ENCODE measurements around the gene ALG14.

ALG14 gene

DNA sequence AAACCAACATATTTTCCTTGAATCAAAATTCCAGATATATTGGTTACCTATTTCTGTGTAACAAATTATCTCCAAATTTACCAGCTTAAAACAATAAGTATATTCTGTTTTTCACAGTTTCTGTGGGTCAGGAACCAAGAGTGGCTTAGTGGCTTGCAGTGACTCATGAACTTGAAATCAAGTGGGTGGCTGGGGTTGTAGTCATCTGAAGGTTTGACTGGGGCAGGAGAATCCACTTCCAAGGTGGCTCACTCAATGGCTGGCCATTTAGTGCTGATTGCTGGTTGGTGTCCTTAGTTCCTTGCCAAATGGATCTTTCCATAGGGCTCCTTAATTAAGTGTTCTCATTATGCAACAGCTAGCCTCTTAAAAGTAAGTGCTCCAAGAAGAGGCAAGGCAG, 43.8 kb downstream of the ALG14 start:
- Histone ChIP-seq H3K4me2 (ENCODE audit: low read length) (no peak overlapping the region), H3K9me3 (ENCODE audit: control insufficient read depth, insufficient read depth, low read length) (no peaks in the 10 kb centered on the region), H3K9me2 (replicated peaks; ENCODE audit: control insufficient read depth, low read length) (no peaks in the 10 kb centered on the region), H3K4me3 (ENCODE audit: low read length) (no peak overlapping the region), H3K27me3 (ENCODE audit: control insufficient read depth, low read length) (no peaks in the 10 kb centered on the region), H3K79me2 (ENCODE audit: control insufficient read depth, low read length) (no peaks in the 10 kb centered on the region), H3K36me3 (ENCODE audit: control insufficient read depth, low read length) (peaks cover 3% of the 10 kb centered on the region; the same call in 1 of the 2 replicates), H3F3A (ENCODE audit: control insufficient read depth, insufficient read depth) (no peaks in the 10 kb centered on the region), H4K20me1 (ENCODE audit: control insufficient read depth, insufficient read depth, low read depth, low read length) (no peaks in the 10 kb centered on the region), H3K27ac (ENCODE audit: low read depth, low read length) (no peak overlapping the region), H3K4me1 (ENCODE audit: control insufficient read depth, low read length) (no peaks in the 10 kb centered on the region)
- TF ChIP-seq, protein P1, sequence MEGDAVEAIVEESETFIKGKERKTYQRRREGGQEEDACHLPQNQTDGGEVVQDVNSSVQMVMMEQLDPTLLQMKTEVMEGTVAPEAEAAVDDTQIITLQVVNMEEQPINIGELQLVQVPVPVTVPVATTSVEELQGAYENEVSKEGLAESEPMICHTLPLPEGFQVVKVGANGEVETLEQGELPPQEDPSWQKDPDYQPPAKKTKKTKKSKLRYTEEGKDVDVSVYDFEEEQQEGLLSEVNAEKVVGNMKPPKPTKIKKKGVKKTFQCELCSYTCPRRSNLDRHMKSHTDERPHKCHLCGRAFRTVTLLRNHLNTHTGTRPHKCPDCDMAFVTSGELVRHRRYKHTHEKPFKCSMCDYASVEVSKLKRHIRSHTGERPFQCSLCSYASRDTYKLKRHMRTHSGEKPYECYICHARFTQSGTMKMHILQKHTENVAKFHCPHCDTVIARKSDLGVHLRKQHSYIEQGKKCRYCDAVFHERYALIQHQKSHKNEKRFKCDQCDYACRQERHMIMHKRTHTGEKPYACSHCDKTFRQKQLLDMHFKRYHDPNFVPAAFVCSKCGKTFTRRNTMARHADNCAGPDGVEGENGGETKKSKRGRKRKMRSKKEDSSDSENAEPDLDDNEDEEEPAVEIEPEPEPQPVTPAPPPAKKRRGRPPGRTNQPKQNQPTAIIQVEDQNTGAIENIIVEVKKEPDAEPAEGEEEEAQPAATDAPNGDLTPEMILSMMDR (IDR thresholded peaks at IDR 0.05; ENCODE audit: low read depth, low read length, poor library complexity, severe bottlenecking) = no peak
- no peak for TF ChIP-seq EZH2phosphoT487 (IDR thresholded peaks at IDR 0.05; ENCODE audit: borderline replicate concordance, low read length)

DNA sequence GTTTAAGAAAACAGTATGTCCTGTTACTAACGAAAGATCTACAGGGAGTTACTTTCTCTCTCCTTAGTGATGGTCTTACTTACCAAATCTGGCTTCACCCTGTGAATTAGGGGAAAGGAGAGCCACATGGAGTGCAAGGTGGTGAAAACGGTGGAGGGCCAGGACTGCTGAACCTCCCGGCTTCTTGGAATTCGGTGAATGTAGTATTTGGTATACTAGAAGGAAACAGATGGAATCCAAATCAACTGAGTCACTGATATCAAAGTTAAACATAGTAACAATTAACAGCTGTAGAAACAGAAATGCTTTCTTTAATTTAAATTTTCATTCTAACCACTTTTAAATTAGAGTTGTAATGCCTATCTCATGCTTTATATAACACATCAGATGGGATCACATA, 45.7 kb downstream of the ALG14 start:
- Histone ChIP-seq H3K4me3 (ENCODE audit: low read length) (no peak overlapping the region), H3K9me2 (replicated peaks; ENCODE audit: control insufficient read depth, low read length) (no peaks in the 10 kb centered on the region), H3K4me2 (ENCODE audit: low read length) (no peak overlapping the region), H3K36me3 (ENCODE audit: control insufficient read depth, low read length) (peaks cover 3% of the 10 kb centered on the region; the same call in 1 of the 2 replicates), H3K9me3 (ENCODE audit: control insufficient read depth, insufficient read depth, low read length) (no peaks in the 10 kb centered on the region), H3F3A (ENCODE audit: control insufficient read depth, insufficient read depth) (no peaks in the 10 kb centered on the region), H4K20me1 (ENCODE audit: control insufficient read depth, insufficient read depth, low read depth, low read length) (no peaks in the 10 kb centered on the region), H3K27me3 (ENCODE audit: control insufficient read depth, low read length) (no peaks in the 10 kb centered on the region), H3K79me2 (ENCODE audit: control insufficient read depth, low read length) (no peaks in the 10 kb centered on the region), H3K4me1 (ENCODE audit: control insufficient read depth, low read length) (no peaks in the 10 kb centered on the region), H3K27ac (ENCODE audit: low read depth, low read length) (no peak overlapping the region)
- TF ChIP-seq, protein P1 (IDR thresholded peaks at IDR 0.05; ENCODE audit: low read depth, low read length, poor library complexity, severe bottlenecking) = no peak
- no peak for TF ChIP-seq EZH2phosphoT487 (IDR thresholded peaks at IDR 0.05; ENCODE audit: borderline replicate concordance, low read length)

DNA sequence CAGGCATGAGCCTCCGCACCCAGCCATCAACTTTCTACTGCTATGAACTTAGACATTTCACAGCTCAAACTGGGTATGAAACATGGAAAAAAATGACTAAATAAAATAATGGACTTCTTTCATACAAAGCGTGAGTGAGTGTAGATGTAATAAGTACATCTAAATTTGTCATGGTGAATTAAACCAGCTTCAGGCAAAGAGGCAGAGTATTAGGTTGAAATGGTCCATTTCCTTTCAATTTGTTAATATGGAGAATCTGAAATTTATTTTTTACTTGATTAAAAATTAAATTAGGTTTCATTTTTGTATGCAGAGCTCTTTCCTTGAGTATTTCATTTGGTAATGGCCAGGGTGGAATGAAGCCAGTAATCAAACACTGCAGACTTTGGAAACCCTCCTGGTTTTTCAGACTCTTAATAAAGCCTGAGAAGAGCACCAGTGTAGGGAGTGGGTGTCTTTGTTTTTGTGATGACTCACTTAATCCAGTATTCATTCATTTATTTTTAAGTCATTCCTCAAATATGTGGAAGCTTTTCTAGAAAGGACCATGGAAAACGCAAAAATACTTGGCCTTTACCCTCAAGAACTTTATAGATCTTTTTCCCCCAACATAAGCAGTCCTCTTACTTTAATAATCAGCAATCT, 49.2 kb downstream of the ALG14 start:
- TF ChIP-seq EZH2phosphoT487 (IDR thresholded peaks at IDR 0.05; ENCODE audit: borderline replicate concordance, low read length) = no peak
- TF ChIP-seq, protein P1 (IDR thresholded peaks at IDR 0.05; ENCODE audit: low read depth, low read length, poor library complexity, severe bottlenecking) = no peak
- no peaks in the 10 kb centered on the region for H3K27me3 ChIP-seq (ENCODE audit: control insufficient read depth, low read length)
- H3K4me2 ChIP-seq (ENCODE audit: low read length) = no peak overlapping the region
- no peaks in the 10 kb centered on the region for H3K4me1 ChIP-seq (ENCODE audit: control insufficient read depth, low read length)
- H3K4me3 ChIP-seq (ENCODE audit: low read length) = no peak overlapping the region
- no peaks in the 10 kb centered on the region for H3K9me2 ChIP-seq (replicated peaks; ENCODE audit: control insufficient read depth, low read length)
- no peaks in the 10 kb centered on the region for H4K20me1 ChIP-seq (ENCODE audit: control insufficient read depth, insufficient read depth, low read depth, low read length)
- no peak overlapping the region for H3K27ac ChIP-seq (ENCODE audit: low read depth, low read length)
- H3K36me3 ChIP-seq (ENCODE audit: control insufficient read depth, low read length) = peaks cover 3% of the 10 kb centered on the region; the same call in 1 of the 2 replicates
- no peaks in the 10 kb centered on the region for H3K79me2 ChIP-seq (ENCODE audit: control insufficient read depth, low read length)
- no peaks in the 10 kb centered on the region for H3K9me3 ChIP-seq (ENCODE audit: control insufficient read depth, insufficient read depth, low read length)
- H3F3A ChIP-seq (ENCODE audit: control insufficient read depth, insufficient read depth) = no peaks in the 10 kb centered on the region

Measured in DOHH2 (cell line).